Vagina (tissue), 2 donors: ENCODE data around the gene ARMH2.

Source experiments
- POLR2A ChIP-seq, 2 donors: fragments of 450-650 bp; IDR thresholded peaks; one replicate each; pipeline ENCODE4 v1.6.1; 2017; ENCODE audit warnings: antibody characterized with exemption in 2 of 2, mild to moderate bottlenecking in 2 of 2, moderate library complexity in 2 of 2
- POLR2AphosphoS5 ChIP-seq, 2 donors: sonication (generic); formaldehyde crosslinking; IDR thresholded peaks; one replicate each; pipeline ENCODE4 v1.9.0; 2017; ENCODE audit warnings: antibody characterized with exemption in 2 of 2, mild to moderate bottlenecking in 2 of 2, low read depth in 1 of 2; ENCODE audit not compliant: insufficient read depth in 1 of 2
- TF ChIP-seq, protein P1 (sequence below), 3 experiments: fragments of 450-650 bp in 2 of 3; fragments of 200-600 bp in 1 of 3; sonication (generic) in 1 of 3; IDR thresholded peaks; one replicate each; pipeline ENCODE4 v1.5.1; 2017 to 2019; ENCODE audit warnings: antibody characterized with exemption in 3 of 3, mild to moderate bottlenecking in 2 of 3, moderate library complexity in 2 of 3

DNA sequence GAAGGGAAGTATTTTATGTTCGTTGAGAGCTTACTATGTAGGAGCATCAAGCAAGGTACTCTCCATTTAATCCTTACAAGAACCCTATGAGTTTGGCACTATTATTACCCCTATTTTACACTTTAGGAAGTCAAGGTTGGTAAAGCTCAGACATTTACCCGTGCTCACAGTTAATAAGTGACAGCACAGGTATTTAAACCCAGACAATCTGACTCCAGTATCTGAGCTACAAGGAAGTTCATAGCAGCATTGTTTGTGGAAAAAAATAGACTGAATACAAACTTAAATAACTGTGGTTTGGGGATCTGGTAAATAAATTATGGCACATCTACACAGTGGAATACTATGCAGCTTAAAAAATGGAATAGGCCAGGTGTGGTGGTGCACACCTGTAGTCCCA is 45.2 kb downstream of the ARMH2 start:
- TF ChIP-seq, protein P1, sequence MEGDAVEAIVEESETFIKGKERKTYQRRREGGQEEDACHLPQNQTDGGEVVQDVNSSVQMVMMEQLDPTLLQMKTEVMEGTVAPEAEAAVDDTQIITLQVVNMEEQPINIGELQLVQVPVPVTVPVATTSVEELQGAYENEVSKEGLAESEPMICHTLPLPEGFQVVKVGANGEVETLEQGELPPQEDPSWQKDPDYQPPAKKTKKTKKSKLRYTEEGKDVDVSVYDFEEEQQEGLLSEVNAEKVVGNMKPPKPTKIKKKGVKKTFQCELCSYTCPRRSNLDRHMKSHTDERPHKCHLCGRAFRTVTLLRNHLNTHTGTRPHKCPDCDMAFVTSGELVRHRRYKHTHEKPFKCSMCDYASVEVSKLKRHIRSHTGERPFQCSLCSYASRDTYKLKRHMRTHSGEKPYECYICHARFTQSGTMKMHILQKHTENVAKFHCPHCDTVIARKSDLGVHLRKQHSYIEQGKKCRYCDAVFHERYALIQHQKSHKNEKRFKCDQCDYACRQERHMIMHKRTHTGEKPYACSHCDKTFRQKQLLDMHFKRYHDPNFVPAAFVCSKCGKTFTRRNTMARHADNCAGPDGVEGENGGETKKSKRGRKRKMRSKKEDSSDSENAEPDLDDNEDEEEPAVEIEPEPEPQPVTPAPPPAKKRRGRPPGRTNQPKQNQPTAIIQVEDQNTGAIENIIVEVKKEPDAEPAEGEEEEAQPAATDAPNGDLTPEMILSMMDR (IDR thresholded peaks at IDR 0.05): no peak
- no peak for TF ChIP-seq POLR2A (IDR thresholded peaks at IDR 0.05)
- TF ChIP-seq POLR2AphosphoS5 (IDR thresholded peaks at IDR 0.05; ENCODE audit: insufficient read depth in 1 of 2, low read depth in 1 of 2): no peak
